HepG2 (cell line): ENCODE data around the gene TEX14. TPM values are rescaled to one million over a fixed set of nuclear protein-coding genes. Genes with fewer than 3 reads are reported as not detected.

Source experiments
- ATAC-seq: fragments of 200-7000 bp; cut with Tn5 transposase; 3 replicates; pipeline ENCODE4 v1.9.1; 2020; ENCODE audit warnings: mild to moderate bottlenecking, moderate library complexity
- BruUV-seq: library from RNA; stranded (reverse); fragments of 400-500 nt; replicated peaks from 2 replicates; lab custom pipeline; 2021; lab: Mats Ljungman, UMichigan
- CTCF ChIA-PET: fragments of 300-600 bp; formaldehyde crosslinking; extraction: SDS; loops from one replicate; lab custom pipeline; 2021; ENCODE audit warnings: low total read pairs, inconsistent platforms, low intra/inter-chr PET ratio; lab: Yijun Ruan, JAX
- POLR2A ChIA-PET: fragments of 350-600 bp; sonication (Branson Sonifier 250); formaldehyde crosslinking; loops from one replicate; lab custom pipeline; 2020; ENCODE audit warnings: antibody characterized with exemption, inconsistent platforms; lab: Yijun Ruan, JAX
- DNase-seq: peaks from one replicate; pipeline ENCODE4 v3.0.0-alpha.2; 2015; ENCODE audit warnings: low spot score
- FAIRE-seq: peaks from 3 replicates; lab custom pipeline; 2011; peaks lifted over from hg19 to GRCh38; lab: Jason Lieb, UNC
- H2AFZ ChIP-seq: one replicate; pipeline ENCODE4 v1.6.1; 2011; ENCODE audit warnings: low read length, inconsistent platforms
- H3K27ac ChIP-seq: fragments of 300-600 bp; 3 replicates; pipeline ENCODE4 v1.8.0; 2011; ENCODE audit warnings: mixed run types, mild to moderate bottlenecking, mixed read lengths, low read length, inconsistent platforms; ENCODE audit not compliant: insufficient read depth; ENCODE audit errors: extremely low read length
- H3K27me3 ChIP-seq, 2 experiments: fragments of 200-600 bp in 1 of 2; 2 replicates in 1 of 2; 3 replicates in 1 of 2; pipeline versions ENCODE4 v1.6.0 to v1.8.0; 2011; ENCODE audit warnings: low read length in 2 of 2, mild to moderate bottlenecking in 2 of 2, moderate library complexity in 2 of 2, inconsistent platforms in 1 of 2; ENCODE audit not compliant: insufficient read depth in 2 of 2, control insufficient read depth in 1 of 2
- H3K36me3 ChIP-seq, 2 experiments: fragments of 200-600 bp in 1 of 2; replicated peaks in 1 of 2; 2 replicates in 1 of 2; 3 replicates in 1 of 2; pipeline versions ENCODE4 v1.5.1 to v1.8.0; 2011; ENCODE audit warnings: low read length in 2 of 2, inconsistent platforms in 1 of 2; ENCODE audit not compliant: insufficient read depth in 2 of 2, control insufficient read depth in 1 of 2
- H3K4me1 ChIP-seq: 2 replicates; pipeline ENCODE4 v1.5.1; 2012; ENCODE audit warnings: low read length, inconsistent platforms; ENCODE audit not compliant: insufficient read depth
- H3K4me2 ChIP-seq: 2 replicates; pipeline ENCODE4 v1.6.0; 2011; ENCODE audit warnings: low read depth, low read length, inconsistent platforms
- H3K4me3 ChIP-seq, 3 experiments: fragments of 200-600 bp in 1 of 3; sonication (generic), shearing (Covaris generic) in 1 of 3; replicated peaks in 1 of 3; 2 replicates each; pipeline ENCODE4 v1.5.1; 2011 to 2016; ENCODE audit warnings: low read length in 3 of 3, inconsistent platforms in 2 of 3, low read depth in 2 of 3, mild to moderate bottlenecking in 2 of 3, control low read depth in 1 of 3, mixed read lengths in 1 of 3; ENCODE audit not compliant: insufficient read depth in 1 of 3
- H3K79me2 ChIP-seq: one replicate; pipeline ENCODE4 v1.6.1; 2011; ENCODE audit warnings: low read length, inconsistent platforms; ENCODE audit not compliant: insufficient read depth
- H3K9ac ChIP-seq: 2 replicates; pipeline ENCODE4 v1.6.0; 2011; ENCODE audit warnings: mild to moderate bottlenecking, low read depth, low read length, inconsistent platforms; ENCODE audit not compliant: insufficient read depth
- H3K9me3 ChIP-seq: 2 replicates; pipeline ENCODE4 v1.5.1; 2012; ENCODE audit warnings: mild to moderate bottlenecking, low read length
- H4K20me1 ChIP-seq: 2 replicates; pipeline ENCODE4 v1.6.0; 2011; ENCODE audit warnings: inconsistent platforms, mild to moderate bottlenecking, low read length, moderate library complexity; ENCODE audit not compliant: insufficient read depth
- CBFB ChIP-seq: sonication (generic); formaldehyde crosslinking; IDR thresholded peaks from 2 replicates; pipeline ENCODE4 v1.4.0; 2020; ENCODE audit warnings: missing genetic modification reagents
- FOXC1 ChIP-seq: sonication (generic); formaldehyde crosslinking; IDR thresholded peaks from 2 replicates; pipeline ENCODE4 v1.8.0; 2022; ENCODE audit warnings: mild to moderate bottlenecking, missing genetic modification reagents, borderline replicate concordance
- GLI4 ChIP-seq: sonication (generic); formaldehyde crosslinking; IDR thresholded peaks from 2 replicates; pipeline ENCODE4 v1.5.1; 2020; ENCODE audit warnings: missing genetic modification reagents, mild to moderate bottlenecking, moderate library complexity, borderline replicate concordance
- RBAK ChIP-seq: sonication (generic); formaldehyde crosslinking; IDR thresholded peaks from 2 replicates; pipeline ENCODE4 v1.5.1; 2020; ENCODE audit warnings: mild to moderate bottlenecking, missing genetic modification reagents
- RBM22 ChIP-seq: fragments of 200-400 bp; formaldehyde crosslinking; optimal IDR thresholded peaks from 2 replicates; pipeline ENCODE3; 2017; ENCODE audit warnings: mild to moderate bottlenecking, low read length, moderate library complexity
- ZFP36 ChIP-seq: fragments of 150-350 bp; IDR thresholded peaks from 2 replicates; pipeline ENCODE4 v1.6.1; 2018; ENCODE audit warnings: borderline replicate concordance, low read length, low read depth; ENCODE audit not compliant: partially characterized antibody
- ZMYM2 ChIP-seq: sonication (generic); formaldehyde crosslinking; IDR thresholded peaks from 2 replicates; pipeline ENCODE4 v1.8.0; 2022; ENCODE audit warnings: mild to moderate bottlenecking, missing genetic modification reagents
- ZNF225 ChIP-seq: sonication (generic); formaldehyde crosslinking; IDR thresholded peaks from 2 replicates; pipeline ENCODE4 v1.4.0; 2020; ENCODE audit warnings: mild to moderate bottlenecking, missing genetic modification reagents
- ZNF251 ChIP-seq: sonication (generic); formaldehyde crosslinking; IDR thresholded peaks from 2 replicates; pipeline ENCODE4 v1.9.0; 2021; ENCODE audit warnings: mild to moderate bottlenecking, missing genetic modification reagents
- ZNF331 ChIP-seq: sonication (generic); formaldehyde crosslinking; IDR thresholded peaks from 2 replicates; pipeline ENCODE4 v1.4.0; 2020; ENCODE audit warnings: missing genetic modification reagents
- ZNF782 ChIP-seq: sonication (generic); formaldehyde crosslinking; IDR thresholded peaks from 2 replicates; pipeline ENCODE4 v1.4.0; 2020; ENCODE audit warnings: missing genetic modification reagents, mild to moderate bottlenecking, borderline replicate concordance
- ZSCAN12 ChIP-seq: sonication (generic); formaldehyde crosslinking; IDR thresholded peaks from 2 replicates; pipeline ENCODE4 v1.9.0; 2021; ENCODE audit warnings: mild to moderate bottlenecking, missing genetic modification reagents
- WGBS: methylation state at CpG from one replicate; pipeline ENCODE4 v1.1.6; 2017; ENCODE audit warnings: low lambda C conversion rate; 5-methylcytosine and 5-hydroxymethylcytosine counted together
- in situ Hi-C: cut with HindIII; loops from 2 replicates; pipeline ENCODE4 v1.10.0; 2017; ENCODE audit warnings: low pct_unique_long_range_greater_than_20kb; ENCODE audit not compliant: extremely low pct_ligation_motif_present
- intact Hi-C: fragments of 100-400 bp; cut with micrococcal nuclease; formaldehyde crosslinking; loops from one replicate; pipeline ENCODE4 v1.10.0; 2022; ENCODE audit not compliant: unreplicated experiment
- polyA plus RNA-seq, 8 experiments: library from polyadenylated mRNA; depleted of rRNA in 3 of 8; stranded (reverse) in 7 of 8; unstranded in 1 of 8; fragments of >200 nt; fragmentation: Illumina TruSeq in 4 of 8; extraction: Trizol in 4 of 8; gene quantifications; 2 replicates each; pipeline versions ENCODE4 v1.2.1 to v1.2.3, GENCODE V29; 2011 to 2016; ENCODE audit warnings: low read depth in 4 of 8, missing spikeins in 1 of 8, mixed read lengths in 1 of 8; ENCODE audit not compliant: insufficient read depth in 1 of 8
- total RNA-seq, 5 experiments: library from RNA; depleted of rRNA; stranded (reverse); fragments of >200 nt; fragmentation: Illumina TruSeq; extraction: Trizol; gene quantifications; 2 replicates each; pipeline ENCODE4 v1.2.3, GENCODE V29; 2016; ENCODE audit warnings: low read depth in 1 of 5
- TF ChIP-seq, protein P1 (sequence below), 2 experiments: fragments of 450-650 bp in 1 of 2; sonication (generic) in 1 of 2; formaldehyde crosslinking; IDR thresholded peaks; 2 replicates each; pipeline versions ENCODE4 v1.5.0 to v1.8.0; 2020 to 2022; ENCODE audit warnings: mild to moderate bottlenecking in 1 of 2, missing genetic modification reagents in 1 of 2
- TF ChIP-seq, protein P2 (sequence below), 2 experiments: sonication (generic) in 1 of 2; formaldehyde crosslinking in 1 of 2; IDR thresholded peaks; 2 replicates each; pipeline versions ENCODE4 v1.4.0 to v1.6.1; 2016 to 2020; ENCODE audit warnings: borderline replicate concordance in 1 of 2, low read depth in 1 of 2, mild to moderate bottlenecking in 1 of 2, missing genetic modification reagents in 1 of 2
- TF ChIP-seq, protein P3 (sequence below): sonication (generic); formaldehyde crosslinking; IDR thresholded peaks from 2 replicates; pipeline ENCODE4 v1.4.0; 2020; ENCODE audit warnings: missing genetic modification reagents, low read depth, mild to moderate bottlenecking, borderline replicate concordance
- TF ChIP-seq, protein P4 (sequence below): sonication (generic); formaldehyde crosslinking; IDR thresholded peaks from 2 replicates; pipeline ENCODE4 v1.4.0; 2020; ENCODE audit warnings: missing genetic modification reagents, mild to moderate bottlenecking, borderline replicate concordance

TEX14 gene
- total and polyA plus RNA-seq, 2 of the 13 experiments (the other 11 are each of a cell fraction or from before 2014, with no cell fraction given), result 0.04 to 0.07 TPM

DNA sequence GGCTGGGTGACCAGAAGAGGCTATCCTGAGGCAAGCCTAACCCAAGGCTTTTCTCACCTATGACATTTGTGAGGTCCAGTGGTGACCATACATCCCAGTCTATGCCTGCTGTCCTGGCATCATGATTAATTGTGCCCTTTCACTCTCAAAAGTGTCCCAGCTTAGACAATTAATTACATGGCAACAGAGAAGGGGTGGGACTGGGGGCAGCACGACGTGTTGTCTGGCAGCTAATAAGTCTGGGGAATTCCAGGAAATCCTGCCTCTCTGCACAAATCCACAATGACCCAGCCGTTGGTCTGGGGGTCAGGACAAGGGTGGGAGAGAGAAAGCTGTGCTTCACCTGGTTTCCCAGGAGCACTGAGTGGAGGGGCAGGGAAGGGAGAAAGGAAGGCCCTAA is 163.4 kb downstream of the TEX14 start (continued):
- TF ChIP-seq, protein P1, sequence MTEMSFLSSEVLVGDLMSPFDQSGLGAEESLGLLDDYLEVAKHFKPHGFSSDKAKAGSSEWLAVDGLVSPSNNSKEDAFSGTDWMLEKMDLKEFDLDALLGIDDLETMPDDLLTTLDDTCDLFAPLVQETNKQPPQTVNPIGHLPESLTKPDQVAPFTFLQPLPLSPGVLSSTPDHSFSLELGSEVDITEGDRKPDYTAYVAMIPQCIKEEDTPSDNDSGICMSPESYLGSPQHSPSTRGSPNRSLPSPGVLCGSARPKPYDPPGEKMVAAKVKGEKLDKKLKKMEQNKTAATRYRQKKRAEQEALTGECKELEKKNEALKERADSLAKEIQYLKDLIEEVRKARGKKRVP (CRISPR knock-in tag; IDR thresholded peaks at IDR 0.05), result no peak
- no peak for TF ChIP-seq RBM22
- TF ChIP-seq ZMYM2, result no peak
- TF ChIP-seq, protein P2, sequence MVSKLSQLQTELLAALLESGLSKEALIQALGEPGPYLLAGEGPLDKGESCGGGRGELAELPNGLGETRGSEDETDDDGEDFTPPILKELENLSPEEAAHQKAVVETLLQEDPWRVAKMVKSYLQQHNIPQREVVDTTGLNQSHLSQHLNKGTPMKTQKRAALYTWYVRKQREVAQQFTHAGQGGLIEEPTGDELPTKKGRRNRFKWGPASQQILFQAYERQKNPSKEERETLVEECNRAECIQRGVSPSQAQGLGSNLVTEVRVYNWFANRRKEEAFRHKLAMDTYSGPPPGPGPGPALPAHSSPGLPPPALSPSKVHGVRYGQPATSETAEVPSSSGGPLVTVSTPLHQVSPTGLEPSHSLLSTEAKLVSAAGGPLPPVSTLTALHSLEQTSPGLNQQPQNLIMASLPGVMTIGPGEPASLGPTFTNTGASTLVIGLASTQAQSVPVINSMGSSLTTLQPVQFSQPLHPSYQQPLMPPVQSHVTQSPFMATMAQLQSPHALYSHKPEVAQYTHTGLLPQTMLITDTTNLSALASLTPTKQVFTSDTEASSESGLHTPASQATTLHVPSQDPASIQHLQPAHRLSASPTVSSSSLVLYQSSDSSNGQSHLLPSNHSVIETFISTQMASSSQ (IDR thresholded peaks at IDR 0.05; ENCODE audit: low read depth), result no peak
- TF ChIP-seq, protein P2 (CRISPR knock-in tag; IDR thresholded peaks at IDR 0.05; ENCODE audit: borderline replicate concordance), result no peak

DNA sequence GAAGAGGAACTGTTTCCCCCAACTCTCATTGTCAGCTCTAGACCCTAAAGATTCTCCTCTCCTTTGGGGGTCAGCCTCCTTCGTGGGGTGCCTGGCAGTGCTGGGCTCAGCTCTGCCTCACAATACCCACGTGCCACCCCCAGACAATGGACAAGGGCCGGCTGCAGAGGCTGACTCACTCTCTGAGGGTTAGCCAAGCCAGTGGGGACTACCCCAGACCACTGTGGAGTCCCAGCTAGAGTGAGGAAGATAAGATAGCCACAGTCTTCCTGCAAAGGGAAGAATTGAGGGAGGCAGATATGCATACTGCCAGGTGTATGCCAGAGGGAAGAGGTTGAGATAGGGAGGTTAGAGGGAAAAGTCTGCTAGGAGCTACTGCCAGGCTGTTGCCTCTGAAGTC is 163.9 kb downstream of the TEX14 start:
- H3K27me3 ChIP-seq, result peaks cover 9 to 40% of the 10 kb centered on the region in 2 experiments; a peak in 3 of 5 replicates
- ATAC-seq (no peak), DNase-seq (no peak), FAIRE-seq (no peak)
- no TSS peak for BruUV-seq
- no peaks in the 10 kb centered on the region for H3K79me2 ChIP-seq
- H3K4me1 ChIP-seq, result peaks cover 35% of the 10 kb centered on the region
- H3K9me3 ChIP-seq, result no peaks in the 10 kb centered on the region
- intact Hi-C loops, result no loop called here
- H3K27ac ChIP-seq, result no peak overlapping the region
- H3K4me3 ChIP-seq, result no peak overlapping the region
- H3K9ac ChIP-seq, result no peak overlapping the region
- H3K4me2 ChIP-seq, result no peak overlapping the region
- in situ Hi-C loops, result no loop called here
- no peaks in the 10 kb centered on the region for H3K36me3 ChIP-seq
- CTCF ChIA-PET, result no interaction called here
- WGBS, result 5% methylated on average over 3 of the region's 3 CpGs
- no peaks in the 10 kb centered on the region for H4K20me1 ChIP-seq
- no peak overlapping the region for H2AFZ ChIP-seq
- POLR2A ChIA-PET, result interaction anchor here (2.1 to 3.0 kb wide), 2 partner anchors 10 to 104 kb away, joined by 7 to 9 read pairs; no protein-coding TSS in a partner anchor
- TF ChIP-seq ZNF331 (no peak), RBAK (CRISPR knock-in tag) (no peak), ZNF782 (CRISPR knock-in tag) (no peak), FOXC1 (no peak), ZSCAN12 (CRISPR knock-in tag) (no peak), GLI4 (CRISPR knock-in tag) (no peak), CBFB (CRISPR knock-in tag) (no peak), ZFP36 (no peak), ZNF251 (CRISPR knock-in tag) (no peak), ZNF225 (no peak)
- TF ChIP-seq, protein P3, sequence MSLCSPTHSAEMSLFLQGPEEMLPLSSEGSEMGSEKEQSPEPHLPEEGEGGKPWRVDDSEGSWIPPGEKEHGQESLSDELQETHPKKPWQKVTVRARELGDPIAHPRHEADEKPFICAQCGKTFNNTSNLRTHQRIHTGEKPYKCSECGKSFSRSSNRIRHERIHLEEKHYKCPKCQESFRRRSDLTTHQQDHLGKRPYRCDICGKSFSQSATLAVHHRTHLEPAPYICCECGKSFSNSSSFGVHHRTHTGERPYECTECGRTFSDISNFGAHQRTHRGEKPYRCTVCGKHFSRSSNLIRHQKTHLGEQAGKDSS, result no peak
- TF ChIP-seq, protein P4, sequence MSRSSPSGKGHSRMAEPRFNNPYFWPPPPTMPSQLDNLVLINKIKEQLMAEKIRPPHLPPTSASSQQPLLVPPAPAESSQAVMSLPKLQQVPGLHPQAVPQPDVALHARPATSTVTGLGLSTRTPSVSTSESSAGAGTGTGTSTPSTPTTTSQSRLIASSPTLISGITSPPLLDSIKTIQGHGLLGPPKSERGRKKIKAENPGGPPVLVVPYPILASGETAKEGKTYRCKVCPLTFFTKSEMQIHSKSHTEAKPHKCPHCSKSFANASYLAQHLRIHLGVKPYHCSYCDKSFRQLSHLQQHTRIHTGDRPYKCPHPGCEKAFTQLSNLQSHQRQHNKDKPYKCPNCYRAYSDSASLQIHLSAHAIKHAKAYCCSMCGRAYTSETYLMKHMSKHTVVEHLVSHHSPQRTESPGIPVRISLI (CRISPR knock-in tag), result no peak
